ENCODE measurements around the gene SLC2A1.

Gene SLC2A1

DNA sequence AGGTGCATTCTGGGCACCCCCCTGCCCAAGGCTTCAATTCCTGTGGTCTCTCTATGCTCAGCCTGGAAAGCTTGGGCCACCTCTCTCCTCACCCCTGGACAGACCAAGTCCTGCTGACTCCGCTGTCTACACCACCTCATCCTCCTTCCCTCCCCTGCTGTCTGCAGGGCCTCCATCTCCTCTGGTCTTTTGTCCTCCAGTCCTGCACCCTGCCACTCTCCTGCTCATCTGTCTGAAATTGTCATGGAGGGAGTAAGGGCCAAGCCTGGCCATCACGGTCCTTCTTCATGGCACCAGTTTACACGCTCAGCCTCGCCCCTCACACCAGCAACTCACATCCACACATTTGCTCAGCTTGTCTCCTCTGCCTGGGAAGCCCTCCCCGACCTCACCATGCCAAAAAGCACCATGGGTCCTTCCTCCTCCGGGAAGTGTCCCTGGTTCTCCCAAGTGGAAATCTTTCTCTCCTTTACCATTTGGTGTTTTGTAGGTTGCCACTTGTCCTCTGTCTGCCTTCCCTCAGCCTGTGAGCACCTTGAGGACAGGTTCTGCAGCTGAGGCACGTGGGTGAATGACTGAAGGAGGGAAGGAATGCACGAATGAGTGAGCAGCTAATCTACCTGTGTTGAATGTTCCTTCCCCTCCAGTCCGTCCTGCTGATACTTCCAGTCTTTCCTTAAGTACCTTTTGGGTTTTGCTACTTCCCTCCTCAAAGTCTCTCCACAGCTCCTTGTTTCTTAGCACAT, 2.1 kb upstream of the SLC2A1 start:
- no peak for DNase-seq (ENCODE audit: low read depth in 3 of 3)

DNA sequence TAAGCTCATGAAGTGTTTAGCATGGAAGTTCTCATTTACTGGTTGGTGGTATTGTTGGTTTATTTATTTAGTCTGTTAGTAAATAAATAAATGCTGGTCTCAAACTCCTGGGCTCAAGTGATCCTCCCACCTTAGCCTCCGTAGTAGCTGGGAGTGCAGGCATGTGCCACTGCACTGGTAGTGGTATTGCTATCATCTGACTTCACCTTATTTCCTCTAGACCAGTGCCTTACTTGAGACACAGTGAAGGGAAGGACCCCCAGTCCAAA, 1.4 kb upstream of the SLC2A1 start:
- DNase-seq (ENCODE audit: low read depth in 3 of 3) = no peak

DNA sequence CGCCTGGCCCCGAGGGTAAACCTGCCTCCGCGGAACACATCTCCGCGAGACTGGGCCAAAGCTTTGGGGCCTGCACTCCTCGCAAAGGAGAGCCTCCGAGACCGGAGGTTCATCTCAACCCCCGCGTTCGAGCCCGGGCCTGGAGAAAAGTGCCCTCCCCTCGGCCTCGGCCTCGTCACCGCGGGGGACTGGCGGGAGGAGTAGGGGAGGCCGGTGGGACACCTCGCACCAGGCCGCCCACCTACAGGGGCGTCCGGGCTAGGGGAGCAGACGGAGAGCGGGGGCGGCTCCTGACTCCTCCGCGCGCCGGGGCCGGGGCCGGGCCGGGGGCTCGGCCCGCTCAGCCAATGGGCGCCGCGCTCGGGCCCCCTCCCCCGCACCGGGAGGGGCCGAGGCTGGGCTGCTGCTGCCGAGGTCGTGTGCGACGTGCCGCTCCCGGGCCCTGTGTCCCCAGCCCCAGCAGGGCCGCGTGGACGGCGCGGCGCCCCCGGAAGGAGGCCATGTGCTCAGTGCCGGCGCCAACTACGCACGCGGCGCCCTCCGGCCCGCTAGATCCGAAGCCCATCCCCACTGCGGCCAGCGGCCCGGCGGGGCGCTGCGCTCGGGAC, 684 bp downstream of the SLC2A1 start:
- DNase-seq (ENCODE audit: low read depth in 3 of 3) = peak; percentile 41 to 71 (median 49)

DNA sequence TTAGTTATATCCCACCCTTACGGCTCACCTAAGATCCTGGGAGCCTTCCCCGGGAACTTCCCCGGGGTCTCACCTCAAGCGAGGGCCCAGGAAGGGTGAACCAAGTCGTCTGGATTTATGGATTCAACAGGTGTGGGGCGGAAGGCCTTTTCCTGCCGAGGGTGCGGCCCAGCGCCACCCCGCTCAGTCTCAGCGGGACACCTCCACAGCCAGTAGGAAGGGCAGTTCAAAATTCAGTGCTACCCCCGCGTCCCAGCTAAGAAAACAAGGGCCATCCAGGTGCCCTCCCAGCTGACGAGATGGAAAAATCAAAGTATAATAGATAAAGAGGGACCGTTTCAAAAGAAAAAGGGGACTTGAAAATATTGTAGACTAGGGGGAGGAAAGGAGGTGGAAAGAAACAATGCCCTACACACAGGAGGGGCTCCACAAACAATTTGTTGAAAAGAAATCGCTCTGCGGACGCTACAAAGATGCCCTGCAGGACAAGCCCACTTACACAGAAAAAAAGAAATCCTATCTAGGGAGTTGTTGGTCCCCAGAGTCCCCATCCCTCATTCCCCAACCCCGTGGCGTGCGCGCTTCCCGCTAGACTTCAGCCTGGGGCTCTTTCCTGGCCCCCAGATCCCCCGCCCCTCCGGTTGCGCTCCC, 1.3 kb downstream of the SLC2A1 start:
- no peak for DNase-seq (ENCODE audit: low read depth in 3 of 3)

DNA sequence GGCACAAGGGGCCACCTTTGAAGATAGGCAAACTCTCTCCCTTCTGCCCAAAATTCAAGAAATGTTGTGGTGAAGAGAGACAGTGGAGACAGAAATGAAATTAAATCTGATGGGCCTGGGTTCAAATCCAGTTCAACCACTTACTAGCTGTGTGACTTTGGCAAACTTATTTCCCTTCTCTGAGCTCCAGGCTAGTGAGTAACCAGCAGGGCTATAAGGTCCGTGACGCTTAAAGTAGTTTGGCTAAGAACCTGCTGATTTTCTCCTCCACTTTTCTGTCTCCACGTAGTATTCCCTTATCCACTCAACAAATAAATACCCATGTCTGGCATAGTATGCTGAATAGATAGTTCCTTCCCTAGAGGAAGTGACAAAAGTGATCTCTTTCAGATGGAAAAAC, 1.9 kb downstream of the SLC2A1 start:
- no peak for DNase-seq (ENCODE audit: low read depth in 3 of 3)

DNA sequence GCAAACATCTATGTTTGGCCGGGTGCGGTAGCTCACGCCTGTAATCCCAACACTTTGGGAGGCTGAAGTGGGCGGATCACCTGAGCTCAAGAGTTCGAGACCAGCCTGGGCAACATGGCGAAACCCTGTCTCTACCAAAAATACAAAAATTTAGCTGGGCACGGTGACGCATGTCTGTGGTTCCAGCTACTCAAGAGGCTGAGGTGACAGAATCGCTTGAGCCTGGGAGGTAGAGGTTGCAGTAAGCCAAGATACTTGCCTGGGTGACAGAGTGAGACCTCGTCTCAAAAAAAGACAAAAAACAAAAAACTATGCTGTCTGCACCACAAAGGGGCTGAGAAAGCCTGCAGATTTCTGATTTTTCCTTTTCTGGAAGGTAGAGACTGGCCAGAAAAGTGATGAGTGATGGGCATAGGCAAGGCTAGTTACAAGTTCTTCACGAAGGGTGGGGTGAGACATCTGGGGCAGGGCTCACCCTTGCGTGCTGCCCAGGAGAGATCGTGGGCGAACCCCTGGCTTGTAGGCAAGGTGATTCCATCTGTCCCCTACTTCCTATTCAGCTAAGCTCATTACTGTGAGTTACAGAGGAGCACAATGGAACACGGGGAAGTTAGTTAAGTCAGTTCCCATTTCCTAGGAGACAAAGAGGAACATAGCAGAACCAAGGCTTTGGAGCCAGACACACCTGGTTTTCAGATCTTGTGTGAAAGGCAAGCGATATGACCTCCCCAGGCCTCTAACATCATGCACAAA, 3.2 kb downstream of the SLC2A1 start:
- DNase-seq (ENCODE audit: low read depth in 3 of 3) = no peak

DNA sequence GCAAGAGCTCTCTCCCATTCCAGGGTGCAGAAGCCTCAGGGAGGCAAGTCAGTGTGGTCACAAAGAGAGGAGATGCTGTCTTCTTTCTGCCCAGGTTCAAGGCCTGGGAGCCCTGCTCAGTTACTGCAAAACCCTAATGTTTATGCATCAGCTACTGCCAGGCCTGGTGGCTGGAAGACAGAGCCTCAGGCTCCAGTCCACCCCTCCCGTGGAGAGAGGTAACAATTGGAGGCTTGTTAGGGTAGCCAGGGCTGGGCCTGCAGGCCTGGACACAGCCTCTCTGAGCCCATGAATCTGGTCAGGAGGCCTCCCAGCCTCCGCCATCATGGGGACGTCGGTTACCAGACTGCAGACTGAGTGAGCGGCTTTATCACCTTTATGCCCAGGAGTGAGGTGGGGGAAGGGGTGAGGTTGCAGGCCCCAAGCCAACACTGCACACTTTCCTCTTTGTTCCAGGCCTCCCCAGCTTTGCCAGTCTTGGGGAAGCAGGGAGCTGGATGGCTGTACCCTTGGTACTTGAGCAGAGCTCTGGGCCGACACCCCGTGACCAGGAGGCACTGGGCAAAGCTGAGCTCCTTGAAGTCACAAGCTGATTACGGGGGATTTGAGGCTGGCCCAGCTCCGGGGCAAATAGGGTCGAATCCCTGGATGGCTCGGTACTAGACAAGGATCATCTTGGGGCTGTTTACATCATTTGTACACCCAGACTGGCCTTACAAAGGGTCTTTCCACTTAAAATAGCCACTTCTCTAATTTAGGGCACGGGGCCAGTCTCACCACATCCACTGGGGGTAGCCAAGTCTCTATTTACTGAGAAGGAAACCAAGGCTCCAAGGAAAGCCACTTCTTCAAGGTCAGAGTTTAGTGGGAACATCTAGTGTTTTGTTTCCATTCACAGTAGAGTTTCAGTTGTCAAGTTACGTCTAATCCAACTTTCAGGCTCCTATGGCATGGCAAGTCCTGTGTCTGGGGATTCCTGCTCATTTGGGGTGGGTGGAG, 5.2 kb downstream of the SLC2A1 start:
- no peak for DNase-seq (ENCODE audit: low read depth in 3 of 3)

DNA sequence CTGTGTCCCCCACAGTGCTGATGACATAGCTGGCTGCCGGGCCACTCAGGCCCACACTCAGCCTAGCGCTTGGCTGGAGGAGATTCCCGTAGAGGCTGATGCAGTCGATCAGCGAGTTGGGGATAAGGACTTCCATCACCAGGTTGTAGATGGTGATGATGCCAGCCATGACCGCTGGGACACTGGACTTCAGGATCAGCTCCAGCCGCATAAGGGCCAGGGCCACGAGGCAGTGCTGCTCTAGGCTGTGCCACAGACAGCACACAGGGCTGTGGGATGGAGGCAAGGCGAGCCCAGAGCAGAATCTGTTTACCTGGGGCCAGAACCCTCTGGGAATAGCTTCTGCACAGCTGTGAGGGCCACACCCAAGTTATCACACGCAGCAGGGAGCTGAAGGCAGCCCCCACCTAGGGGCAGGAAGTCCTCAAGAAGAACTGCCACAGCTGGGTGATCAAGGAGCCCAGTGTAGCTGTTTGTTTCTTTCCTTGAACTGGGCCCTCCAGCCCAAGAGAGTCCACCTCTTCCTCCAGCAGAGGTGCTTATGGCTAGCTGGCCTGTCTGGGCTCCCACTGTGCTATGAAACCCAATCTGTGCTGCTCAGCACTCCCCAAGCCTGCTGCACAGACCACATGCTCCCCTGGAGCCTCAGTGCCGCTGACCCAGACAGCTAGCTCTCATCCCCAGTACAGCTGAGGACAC, 6.2 kb downstream of the SLC2A1 start:
- DNase-seq (ENCODE audit: low read depth in 3 of 3) = no peak

DNA sequence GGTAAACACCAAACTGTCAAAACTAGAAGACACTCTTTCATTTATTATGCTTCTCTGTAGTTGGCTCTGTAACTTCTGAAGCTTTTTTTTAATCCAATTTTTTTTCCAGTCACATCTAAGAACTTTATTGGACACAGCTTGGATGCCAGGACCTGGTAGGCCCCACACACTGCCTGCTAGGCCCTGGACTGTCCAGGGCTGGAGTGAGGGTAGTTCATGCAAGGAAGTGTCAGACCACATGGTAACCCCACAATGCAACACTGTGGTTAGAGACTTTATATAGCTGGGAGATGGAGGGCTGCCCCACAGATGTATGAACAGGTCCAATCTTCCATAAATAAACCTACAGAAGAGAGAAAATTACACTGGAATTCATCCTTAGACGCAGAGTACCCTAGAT, 7.1 kb downstream of the SLC2A1 start:
- no peak for DNase-seq (ENCODE audit: low read depth in 3 of 3)

DNA sequence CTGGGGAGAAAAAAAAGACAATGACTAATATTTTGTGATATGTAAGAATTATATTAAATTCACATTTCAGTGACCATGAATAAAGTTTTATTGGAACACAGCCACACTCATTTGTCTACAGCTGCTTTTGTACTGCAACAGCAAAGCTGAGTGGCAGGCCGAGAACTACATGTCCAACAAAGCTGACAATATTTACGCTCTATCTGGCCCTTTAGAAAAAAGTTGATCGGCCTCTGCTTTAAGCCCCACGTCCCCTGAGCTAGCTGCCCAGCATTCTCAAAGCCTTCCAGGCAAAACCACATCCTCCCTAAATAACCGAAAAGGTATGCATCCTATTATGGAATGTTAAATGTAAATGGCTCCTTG, 8.6 kb downstream of the SLC2A1 start:
- no peak for DNase-seq (ENCODE audit: low read depth in 3 of 3)

DNA sequence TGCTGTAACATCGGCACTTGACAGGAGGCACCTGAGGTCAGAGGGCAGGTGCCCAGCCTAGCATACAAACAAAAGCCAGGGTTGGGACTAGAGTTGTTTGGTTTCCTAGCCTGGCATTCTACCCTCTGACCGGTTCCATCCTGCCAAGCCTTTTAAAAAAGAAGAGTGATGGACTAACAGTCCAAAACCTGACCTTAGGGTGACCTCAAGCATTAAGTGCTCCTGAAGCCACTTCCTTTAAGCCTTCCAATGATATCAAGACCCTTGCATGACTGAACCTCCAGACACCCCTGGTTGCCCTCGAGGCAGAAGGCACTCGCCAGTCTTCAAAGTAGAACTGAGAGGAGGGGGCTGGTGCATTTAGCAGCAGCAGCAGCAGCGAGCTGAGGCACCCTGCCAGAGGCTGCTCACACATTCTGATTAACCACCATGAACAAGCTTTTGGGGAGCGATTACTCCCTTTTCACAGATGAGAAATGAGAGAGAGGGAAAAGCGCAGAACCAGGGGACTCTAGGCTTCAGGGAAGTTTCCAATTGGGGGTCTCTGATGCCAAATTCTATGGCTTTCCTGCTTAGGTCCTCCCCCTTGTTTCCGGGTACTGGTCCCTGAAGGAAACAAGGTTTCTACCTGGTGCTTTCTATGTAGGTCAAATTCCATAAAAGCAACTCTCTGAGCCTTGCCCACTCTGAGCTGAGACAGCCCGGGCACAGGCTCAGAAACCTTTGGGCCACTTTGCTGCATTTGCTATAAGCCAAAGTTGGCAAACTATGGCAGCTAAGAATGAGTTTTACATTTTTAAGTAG, 9.2 kb downstream of the SLC2A1 start:
- DNase-seq (ENCODE audit: low read depth in 3 of 3) = no peak

DNA sequence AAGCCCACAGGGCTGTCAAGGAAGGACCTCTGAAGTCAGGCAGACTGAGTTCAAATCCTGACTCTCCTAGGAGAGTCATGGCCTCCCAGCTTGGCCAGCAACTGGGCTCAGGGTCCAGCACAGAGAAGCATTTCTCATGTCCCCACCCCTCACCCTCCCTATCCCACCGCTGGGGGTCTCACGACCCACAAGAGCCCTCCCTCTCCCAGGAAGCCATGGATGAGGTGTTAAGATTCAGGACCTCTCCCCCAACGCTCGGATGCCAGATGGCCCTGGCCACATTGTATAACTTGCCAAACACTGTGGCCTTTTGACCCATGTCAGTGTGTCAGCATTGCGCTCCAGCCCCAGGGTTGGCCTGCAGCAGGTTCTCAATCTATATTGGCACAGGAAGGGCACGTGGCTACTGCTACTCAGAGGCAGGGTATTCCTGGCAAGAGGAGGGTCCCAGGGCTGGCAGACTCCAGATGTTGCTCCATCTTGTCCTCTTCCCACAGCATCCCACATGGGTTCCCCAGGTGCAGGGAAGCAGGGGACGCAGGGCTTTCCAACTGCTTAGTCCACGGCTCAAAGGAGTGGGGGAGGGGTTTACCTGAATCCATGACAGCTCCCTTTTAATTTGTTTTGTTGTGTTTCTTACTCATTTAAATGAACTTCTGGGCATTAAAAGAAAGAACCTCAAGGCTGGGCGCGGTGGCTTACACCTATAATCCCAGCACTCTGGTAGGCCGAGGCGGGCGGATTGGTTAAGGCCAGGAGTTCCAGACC, 10.5 kb downstream of the SLC2A1 start:
- no peak for DNase-seq (ENCODE audit: low read depth in 3 of 3)

DNA sequence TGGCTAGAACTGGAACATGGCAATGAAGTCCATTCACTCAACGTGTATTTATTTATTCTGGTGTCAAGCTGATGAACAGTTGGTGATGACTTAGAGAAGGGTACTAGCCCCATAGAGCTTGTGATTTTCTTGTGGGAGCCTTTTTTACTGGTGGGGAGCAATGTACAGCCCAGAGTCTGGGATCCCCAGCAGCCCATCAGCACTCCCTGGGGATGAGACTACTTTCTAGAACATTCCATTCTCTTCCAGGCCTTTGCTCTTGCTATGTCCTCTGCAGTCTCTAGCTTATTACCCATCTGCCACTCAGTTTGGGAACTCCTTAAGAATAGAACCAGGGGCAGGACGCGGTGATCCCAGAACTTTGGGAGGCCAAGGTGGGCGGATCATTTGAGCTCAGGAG, 11.6 kb downstream of the SLC2A1 start:
- no peak for DNase-seq (ENCODE audit: low read depth in 3 of 3)

DNA sequence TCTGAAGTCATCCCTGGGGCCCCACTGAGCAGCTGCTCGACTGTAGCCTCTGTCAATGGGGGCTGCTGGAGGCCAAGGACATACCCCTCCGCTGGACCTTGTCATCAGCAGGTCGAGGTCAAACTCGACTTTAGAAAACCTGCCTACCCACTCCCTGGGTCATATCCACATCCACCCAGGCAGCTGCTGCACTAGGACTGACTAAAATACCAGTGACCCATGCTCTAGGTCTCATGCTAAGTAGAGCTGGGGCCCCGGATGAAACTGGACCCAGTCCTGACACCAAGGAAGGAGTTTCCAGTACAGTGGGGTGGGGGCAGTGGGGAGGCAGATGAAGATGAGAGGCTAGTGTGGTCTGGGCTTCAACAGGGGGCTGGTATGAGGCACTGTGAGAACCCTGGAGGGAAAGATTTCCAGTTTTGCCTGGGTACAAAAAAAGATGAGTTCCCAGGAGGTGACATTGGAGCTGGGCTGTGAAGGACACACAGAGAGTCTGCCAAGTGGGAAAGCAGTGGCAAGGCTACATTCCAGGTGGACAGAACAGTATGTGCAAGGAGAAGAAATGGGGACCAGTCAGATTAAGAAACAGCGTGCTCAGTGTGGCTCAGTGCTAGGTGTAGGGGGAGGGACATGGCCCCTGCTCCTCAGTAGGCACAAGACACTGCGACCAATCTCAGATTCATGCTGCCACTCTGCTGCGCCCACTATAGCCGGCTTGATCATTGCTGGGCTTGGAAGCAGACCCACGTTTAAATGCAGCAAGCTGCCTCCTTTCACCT, 12.4 kb downstream of the SLC2A1 start:
- no peak for DNase-seq (ENCODE audit: low read depth in 3 of 3)

DNA sequence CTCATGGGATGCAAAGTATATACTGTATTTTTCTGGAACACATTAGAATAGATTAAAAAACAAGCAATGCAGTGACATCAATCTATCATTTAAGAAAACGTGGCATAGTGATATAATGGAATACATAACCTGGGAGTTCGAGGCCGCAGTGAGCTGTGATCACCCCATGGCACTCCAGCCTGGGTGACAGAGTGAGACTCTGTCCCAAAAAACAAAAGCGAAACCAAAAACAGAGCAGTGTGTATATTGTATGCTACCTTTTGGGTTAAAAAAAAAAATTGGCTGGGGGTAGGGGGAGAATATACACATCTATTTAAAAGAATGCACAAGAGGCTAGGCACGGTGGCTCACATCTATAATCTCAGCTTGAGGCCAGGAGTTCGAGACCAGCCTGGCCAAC, 13.5 kb downstream of the SLC2A1 start:
- DNase-seq (ENCODE audit: low read depth in 3 of 3) = no peak

DNA sequence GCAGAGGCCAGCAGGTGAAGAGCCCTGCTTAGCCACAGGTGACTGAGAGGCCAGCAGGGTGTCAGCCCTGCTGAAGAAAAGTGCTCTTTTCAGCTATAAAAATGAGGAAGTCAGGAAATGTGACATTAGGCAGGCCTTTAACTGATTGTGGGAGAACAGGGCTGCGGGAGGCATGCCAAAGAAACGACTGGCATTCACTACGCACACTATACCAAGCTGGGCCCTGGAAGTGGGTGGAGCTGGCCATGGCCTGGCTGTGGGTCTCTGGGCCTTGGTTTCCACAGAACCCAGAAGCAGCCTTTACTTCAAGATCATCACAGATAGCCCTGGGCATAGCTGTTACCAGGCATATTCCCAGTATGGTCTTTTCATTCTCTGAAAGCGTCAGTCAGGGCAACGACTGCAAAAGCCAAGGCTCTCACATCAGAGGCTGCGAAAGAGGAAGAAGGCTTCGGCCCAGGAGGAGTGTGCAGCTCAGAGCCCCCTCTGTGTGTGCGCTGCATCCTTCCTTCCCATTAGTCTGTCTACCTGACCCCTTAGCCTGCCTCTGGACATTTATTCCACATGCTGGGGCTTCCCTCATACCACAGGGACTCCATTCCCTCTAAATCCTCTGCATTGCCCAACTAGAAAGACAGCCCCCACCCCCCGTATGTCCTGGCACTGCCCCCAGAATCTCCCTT, 14.3 kb downstream of the SLC2A1 start:
- DNase-seq (ENCODE audit: low read depth in 3 of 3) = no peak

DNA sequence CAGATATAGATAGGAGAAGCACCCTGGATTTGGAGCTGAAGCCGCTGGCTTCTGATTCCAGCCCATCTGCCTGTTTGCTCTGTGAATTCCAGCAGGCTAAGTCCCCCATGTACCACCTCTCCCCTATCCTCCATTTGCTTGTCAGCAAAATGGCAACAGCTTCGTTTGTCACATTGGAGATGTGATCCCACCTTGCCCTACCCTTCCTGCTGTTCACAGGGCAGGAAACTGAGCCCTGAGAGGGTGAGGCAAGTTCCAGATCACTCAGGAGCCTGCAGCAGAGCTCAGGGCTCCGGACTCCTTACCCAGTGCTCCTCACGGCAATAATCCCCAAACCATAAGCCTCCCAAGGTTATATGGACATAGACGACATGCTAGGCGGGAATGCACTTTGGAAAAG, 14.9 kb downstream of the SLC2A1 start:
- DNase-seq (ENCODE audit: low read depth in 3 of 3) = no peak

DNA sequence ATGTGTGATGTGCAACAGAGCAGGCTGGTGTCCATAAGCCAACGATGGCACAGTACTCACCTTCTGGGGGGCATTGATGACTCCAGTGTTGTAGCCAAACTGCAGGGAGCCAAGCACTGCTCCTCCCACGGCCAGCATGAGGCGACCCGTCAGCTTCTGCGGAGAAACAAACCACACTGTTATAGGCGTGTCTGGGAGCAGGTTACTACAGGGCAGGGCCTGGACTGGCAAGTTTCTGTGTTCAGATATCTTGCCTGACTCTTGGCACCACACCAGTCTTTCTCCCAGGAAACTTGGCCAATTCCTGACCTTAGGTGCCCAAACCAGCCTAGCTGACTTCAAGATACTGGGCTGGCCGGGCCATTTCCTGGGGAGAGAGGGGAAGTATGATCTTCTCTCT, 15.5 kb downstream of the SLC2A1 start:
- DNase-seq (ENCODE audit: low read depth in 3 of 3) = no peak
